ENCODE measurements around the gene TMEFF2.
"Not testable (repeated sequence)": the region's sequence is repeated elsewhere in the genome, so short reads cannot be mapped to it uniquely, and the experiment has no call there.

TMEFF2 gene

DNA sequence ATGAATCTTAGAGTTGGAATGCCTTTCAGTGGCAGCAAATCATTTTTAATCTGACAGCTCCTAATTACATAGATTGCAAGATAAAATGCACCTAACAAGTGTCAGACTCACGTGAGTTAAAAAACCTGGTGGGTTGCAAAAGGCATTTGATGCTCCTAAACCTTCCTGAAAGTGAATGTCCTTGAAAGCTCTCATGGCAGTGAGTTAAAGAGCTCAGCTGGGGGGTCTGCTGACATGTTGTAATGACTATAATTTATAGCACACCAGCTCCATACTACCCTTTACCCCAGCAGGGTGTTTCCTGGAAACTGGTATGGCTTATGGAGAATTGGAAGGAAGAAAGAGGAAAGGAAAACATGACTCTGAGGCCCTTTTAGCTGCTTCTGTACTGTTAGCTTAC, 256.0 kb downstream of the TMEFF2 start:
- no peak for DNase-seq (ENCODE audit: low read depth in 1 of 2, low spot score in 1 of 2)

DNA sequence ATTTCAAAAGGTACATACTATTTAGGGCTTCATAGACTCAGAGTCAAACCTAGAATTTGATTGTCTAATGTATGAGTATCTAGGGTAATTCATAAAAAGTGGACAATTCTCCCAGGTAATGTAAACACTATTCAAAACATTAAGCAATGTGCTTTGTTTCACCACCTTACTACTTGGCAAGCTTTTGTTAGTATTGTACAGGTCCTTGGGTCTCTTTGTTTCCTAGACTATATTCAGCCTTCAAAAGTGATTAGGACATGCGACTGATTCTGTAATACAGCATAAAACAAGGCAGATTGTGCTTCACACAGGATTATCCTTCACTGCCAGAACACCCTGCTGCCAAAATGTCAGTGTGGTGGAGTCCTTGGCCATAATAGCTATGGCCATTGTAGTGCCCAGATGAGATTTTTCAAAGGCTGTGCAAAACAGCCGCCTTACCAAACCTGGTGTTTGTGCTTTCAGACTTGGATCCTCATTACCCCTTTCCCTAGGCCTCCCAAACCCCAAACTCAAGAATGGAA, 257.8 kb downstream of the TMEFF2 start:
- DNase-seq (ENCODE audit: low read depth in 1 of 2, low spot score in 1 of 2), result no peak

DNA sequence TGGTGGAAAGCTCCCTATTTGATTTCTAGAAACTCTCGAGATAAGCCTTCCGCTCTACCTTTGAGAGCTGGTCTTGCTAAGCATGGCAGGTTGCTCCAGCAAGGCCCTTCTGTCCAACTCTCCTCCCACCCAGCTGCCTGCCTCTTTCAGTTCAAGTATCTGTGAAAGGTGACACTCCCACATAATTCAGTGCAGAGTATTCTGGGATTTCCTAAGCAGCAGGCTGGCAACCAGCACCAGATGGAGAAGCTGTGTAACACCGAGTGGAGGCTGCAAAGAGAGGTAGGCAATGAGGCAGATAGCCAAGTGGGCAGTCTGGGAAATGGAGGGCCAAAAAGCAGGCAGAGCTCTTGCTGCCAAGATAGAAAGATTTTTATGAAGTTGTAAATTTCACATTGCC, 259.5 kb downstream of the TMEFF2 start:
- DNase-seq (ENCODE audit: low read depth in 1 of 2, low spot score in 1 of 2), result no peak

DNA sequence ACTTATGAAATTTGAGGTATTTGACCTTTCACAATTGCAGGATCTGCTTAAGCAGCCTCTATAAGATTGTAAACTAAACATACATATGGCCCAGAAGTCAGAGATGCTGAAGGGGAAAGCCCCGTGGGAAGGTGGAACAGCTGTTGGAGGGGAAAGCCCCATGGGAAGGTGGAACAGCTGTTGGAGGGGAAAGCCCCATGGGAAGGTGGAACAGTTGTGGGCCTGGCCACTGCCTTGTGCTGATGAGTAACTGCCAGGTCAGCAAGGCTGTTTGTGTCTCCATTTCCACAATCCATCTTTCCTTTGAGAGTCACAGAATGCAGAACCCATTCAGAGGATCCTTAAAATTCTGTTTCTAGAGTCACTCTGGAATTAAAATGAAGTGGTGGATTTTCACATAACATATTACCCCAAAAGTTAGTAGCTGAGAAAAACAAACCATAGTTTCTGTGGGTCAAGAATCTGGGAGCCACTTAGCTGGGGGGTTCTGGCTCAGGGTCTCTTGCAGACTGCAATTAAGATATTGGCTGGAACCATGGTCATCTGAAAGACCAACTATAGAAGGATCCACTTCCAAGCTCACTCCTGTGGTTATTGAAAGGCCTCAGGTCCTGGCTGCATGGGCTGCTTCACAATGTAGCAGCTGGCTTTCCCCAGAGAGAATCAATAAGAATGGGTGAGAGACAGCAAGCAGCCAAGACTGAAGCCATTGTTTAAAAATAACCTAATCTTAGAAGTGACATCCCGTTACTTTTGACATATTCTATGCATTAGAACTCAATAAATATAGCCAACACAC, 261.2 kb downstream of the TMEFF2 start:
- DNase-seq (ENCODE audit: low read depth in 1 of 2, low spot score in 1 of 2), result no peak

DNA sequence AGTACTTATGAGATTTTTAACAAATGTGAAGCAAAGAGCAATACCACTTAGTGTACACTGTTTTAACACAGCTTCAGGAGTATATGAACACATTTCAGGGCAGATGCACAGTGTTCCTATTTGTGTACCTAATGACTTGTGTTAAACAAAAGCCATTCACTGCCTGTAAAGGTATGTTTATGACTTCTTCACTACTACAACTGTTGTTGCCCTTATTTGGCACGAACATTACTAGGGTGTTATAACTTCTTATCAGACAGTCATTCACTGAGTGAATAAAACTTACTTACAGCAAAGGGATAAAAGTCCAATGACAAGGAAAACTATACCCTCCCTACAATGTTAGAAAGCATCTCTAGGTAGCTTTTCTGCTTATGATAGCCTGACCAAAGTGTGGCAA, 262.4 kb downstream of the TMEFF2 start:
- DNase-seq (ENCODE audit: low read depth in 1 of 2, low spot score in 1 of 2), result no peak

DNA sequence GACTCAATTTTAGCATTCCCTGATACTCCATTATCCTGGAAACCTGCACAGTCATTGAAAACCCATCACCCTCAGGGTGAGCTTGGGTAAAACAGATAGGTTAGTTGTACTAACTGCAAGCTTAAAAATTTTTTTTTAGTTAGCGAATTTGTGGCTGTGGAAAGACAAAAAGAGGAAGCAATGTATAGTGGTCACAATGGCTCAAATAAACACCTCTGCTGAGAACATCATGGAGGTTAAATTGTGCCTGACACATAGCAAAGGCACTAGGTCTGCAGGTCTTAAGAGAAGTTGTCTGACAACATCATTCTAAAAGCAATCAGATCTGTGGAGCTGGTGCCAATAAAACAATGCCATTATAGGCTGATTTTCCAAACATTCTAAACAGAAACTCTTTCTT, 263.4 kb downstream of the TMEFF2 start:
- no peak for DNase-seq (ENCODE audit: low read depth in 1 of 2, low spot score in 1 of 2)

DNA sequence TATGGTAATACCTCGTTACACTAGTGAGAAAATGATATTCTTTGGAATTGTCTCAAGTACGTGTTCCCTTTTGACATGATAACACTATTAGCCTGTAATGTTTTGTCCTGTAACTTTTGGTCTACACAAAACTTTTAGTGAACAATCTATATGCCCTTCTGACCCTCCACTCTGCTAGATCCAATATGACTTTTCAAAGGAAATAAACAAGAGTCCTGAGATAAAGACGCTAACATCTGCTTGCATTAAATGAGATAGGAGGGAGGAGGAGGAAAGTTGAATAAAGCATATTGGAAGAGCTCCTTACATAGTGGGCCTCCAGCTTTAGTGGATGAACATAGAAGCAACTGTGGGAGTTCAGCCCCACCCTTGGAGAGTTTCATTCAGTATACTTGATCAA, 264.5 kb downstream of the TMEFF2 start:
- DNase-seq (ENCODE audit: low read depth in 1 of 2, low spot score in 1 of 2), result no peak

DNA sequence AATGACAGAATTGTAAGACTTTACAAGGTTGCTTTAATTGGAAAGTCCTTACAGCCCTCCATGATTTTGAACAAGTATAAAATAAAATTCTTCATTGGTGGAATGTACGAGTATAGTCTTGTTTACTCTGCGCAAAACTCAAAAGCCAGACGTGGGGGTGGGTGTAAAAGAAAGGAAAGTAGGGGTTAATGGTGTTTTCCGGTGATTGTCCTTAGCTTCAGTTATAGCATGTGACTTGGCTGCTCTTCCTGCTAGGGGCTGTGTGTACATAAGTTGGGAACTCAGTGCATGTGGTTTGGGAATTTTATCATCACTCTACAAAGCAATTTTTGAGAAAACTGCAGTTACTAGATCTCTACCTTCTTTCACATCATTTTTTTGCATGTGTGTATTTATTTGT, 265.4 kb downstream of the TMEFF2 start:
- DNase-seq (ENCODE audit: low read depth in 1 of 2, low spot score in 1 of 2), result no peak

DNA sequence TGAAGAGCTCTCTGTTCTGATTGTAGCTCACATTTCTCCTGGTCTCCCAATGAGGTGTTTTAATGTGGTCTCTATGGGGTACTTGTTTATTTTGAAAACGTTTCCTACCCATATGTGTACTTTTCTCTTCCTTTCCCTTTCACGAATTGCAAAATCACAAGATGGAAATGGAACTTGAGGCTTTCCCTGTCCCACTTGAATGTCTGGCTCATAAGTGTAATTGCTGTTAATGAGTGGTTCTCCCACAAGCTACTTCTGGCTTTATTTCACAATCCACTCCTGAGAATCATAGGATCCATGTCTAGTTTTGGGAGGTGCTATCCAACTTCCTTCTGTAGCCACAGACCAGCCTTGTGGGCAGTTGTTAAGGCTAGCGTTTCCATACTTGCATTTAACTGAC, 266.7 kb downstream of the TMEFF2 start:
- DNase-seq (ENCODE audit: low read depth in 1 of 2, low spot score in 1 of 2), result no peak

DNA sequence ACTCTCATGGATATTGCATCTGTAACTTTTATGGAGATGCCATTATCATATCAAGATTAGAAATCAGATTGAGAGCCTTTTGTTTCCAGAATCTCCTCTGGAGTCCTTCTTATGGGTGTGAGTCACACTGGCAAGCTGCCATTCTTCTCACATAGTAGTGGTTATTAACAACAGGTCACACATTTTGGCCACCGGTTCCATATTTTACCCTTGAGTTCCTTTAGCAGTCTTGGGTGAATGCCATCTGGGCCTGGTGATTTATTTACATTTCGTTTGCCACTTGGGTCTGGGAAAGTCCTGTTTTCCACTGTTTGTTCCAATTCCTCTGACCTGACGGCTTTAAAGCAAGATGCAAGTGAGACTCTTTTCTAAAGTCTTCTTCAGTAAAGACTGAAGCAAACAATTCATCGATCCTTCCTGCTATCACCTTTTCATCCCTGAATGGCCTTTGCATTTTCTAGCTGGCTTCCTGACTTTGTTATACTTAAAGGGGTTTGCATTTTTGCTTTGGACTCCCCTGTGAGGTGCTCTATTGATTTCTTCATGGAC, 267.3 kb downstream of the TMEFF2 start:
- no peak for DNase-seq (ENCODE audit: low read depth in 1 of 2, low spot score in 1 of 2)

DNA sequence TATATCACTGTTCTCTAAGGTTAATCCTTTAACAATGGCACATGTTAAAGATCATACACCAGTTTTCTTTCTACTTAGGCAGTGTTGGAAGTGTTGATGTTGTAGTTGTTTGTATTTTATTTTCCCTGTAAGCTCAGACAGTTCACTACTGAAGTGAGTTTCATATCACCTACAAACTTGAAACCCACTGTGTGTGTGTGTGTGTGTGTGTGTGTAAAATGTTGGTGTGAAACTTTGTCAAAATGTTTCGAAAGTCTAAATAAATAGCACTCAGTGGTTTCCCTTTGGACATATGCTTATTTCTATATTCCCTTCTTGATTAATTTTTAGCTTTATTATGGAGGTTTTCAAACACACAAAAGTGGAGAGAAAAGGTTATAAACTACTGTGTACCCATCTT, 268.1 kb downstream of the TMEFF2 start:
- DNase-seq (ENCODE audit: low read depth in 1 of 2, low spot score in 1 of 2), result no peak

DNA sequence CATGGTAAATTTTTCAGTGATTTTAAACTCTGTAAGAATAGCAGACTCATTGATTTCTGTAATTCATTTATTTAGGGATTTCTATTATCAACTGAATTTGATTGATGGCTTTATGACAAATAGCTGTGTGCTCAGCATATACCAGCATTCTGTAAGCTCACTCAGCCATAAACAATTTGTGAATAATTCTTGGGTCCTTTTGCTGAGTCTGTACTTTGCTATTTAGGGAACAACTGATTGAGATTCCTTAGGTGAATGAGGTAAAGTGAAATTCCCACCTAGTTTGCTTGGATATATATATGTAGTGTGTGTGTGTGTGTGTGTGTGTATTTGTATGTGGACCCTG, 271.1 kb downstream of the TMEFF2 start:
- no peak for DNase-seq (ENCODE audit: low read depth in 1 of 2, low spot score in 1 of 2)

DNA sequence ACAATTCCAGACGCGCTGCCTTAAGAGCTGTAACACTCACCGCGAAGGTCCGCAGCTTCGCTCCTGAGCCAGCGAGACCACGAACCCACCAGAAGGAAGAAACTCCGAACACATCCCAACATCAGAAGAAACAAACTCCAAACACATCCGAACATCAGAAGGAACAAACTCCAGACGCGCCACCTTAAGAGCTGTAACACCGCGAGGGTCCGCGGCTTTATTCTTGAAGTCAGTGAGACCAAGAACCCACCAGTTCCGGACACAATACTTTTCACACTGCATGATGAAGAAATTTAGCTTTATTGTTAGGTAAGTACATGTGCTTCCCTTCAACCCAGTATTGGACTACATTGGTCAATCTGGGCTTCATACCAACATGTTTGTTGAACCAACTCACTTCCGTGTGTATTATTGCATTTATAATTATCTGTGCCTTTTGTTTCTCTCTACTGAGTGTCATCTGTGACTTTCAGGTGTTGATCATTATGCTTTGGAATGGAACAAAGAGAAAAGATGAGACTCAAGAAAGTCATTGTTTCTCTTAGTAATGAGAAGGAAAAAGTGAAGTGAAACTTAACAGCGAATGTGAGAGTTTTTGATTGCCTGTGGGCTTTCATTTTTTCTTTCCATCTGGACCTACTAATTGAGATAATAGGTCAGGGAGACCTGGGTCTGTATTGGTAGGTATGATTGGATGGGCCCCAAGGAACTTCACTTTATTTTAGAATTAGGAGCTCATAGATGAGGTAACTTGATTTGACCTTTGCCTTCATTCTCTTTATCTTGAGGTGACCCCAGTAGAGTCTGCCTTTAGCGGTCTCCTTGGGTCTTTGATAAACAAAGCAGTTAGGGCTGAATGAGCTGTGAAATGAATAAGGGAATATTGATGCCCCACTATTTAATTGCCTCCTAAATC, 271.7 kb downstream of the TMEFF2 start:
- DNase-seq (ENCODE audit: low read depth in 1 of 2, low spot score in 1 of 2), result no peak

DNA sequence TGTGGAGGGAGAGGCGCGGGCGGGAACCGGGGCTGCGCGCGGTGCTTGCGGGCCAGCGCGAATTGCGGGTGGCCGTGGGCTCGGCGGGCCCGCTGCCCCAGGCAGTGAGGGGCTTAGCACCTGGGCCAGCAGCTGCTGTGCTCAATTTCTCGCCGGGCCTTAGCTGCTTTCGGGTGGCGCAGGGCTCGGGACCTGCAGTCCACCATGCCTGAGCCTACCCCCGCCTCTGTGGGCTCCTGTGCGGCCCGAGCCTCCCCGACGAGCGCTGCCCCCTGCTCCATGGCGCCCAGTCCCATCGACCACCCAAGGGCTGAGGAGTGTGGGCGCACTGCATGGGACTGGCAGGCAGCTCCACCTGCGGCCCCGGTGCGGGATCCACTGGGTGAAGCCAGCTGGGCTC, 273.1 kb downstream of the TMEFF2 start:
- DNase-seq (ENCODE audit: low read depth in 1 of 2, low spot score in 1 of 2), result not testable (repeated sequence)

DNA sequence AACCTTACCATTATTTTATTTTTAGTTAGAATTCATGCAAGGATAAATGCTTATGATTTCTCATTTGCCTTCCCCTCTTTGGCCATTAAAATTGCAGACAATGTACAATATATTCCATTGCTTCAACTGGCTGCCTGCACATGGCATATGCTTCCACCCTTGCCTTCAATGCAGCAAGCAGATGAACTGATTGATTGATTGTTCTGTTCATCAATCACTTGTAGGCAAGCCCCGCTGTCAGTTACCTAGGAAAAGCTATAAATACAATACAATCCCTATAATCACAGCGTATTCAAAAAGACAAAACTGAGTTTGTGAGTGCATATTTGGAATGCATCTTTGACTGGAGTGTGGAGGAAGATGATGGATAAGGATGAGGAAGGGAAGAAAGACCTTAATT, 274.2 kb downstream of the TMEFF2 start:
- no peak for DNase-seq (ENCODE audit: low read depth in 1 of 2, low spot score in 1 of 2)

DNA sequence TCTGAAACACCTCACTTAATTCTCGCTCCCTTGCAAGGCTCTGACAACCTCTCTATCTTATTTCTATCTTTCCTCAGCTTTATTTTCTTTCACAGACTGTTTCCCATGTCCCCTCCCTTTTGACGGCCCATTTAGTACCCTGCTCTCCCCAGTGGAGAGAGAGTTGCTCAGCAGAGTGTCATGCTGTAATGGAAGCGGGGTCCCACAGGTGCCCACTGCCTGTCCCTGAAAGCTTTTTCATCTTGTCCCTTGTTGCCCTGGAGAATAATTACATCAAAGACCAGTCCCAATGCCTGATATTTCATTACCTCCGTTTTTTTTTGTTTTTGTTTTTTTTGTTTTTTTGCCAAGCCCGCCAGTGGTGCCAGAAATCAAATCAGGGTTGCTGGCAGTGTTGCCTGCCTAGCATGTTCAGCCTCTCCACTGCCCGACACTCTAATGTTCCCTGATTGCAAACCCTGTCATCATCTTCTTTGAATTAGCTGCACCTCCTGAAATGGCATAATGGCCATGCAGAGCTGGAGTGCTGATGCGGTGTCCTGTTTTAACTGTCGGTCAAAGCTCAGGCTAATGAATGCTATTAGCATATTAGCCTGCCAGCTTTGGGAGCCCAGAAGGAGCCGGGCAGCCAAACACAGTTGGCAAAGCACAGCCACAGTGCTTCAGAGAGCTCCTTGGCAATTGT, 276.6 kb downstream of the TMEFF2 start:
- DNase-seq (ENCODE audit: low read depth in 1 of 2, low spot score in 1 of 2), result no peak

DNA sequence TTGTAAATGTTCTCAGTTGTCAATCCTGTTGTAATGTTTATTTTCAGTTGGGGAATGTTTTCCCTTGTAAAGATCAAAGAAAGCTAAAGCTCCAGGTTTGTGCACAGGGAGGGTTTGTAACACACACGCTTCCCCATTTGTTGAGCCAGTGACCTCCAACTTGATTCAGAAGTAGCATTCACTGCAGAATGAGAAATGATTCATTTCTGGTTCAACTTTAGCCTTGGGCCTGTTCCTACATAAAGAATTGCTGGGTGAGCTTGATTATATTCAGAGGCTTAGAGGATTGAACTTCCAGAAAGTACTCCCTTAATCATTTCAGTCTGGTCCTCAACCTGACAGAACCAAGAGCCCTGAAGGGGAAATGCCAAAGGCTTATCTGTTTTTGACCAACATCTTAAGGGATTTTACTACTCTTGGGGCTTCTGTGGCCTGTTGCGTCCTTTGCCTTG, 277.3 kb downstream of the TMEFF2 start:
- DNase-seq (ENCODE audit: low read depth in 1 of 2, low spot score in 1 of 2), result no peak

DNA sequence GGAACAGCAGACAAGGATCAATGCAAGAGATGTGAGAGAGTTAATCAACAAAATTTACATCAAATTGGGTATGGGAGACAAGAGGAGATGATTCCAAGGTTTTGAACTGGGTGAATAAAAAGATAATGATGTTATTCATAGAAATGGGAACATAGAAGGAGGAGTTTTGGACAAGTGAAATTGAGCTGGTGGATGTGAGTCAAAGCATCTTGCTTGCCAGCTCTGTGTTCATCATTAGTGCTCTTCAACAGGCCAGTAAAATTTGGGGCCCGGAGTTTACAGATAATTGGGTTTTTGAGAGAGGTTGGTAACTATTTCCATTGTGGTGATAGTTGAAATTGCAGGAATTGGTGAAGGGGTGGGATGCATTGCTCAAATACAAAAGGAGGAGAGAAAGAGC, 277.9 kb downstream of the TMEFF2 start:
- DNase-seq (ENCODE audit: low read depth in 1 of 2, low spot score in 1 of 2), result no peak

DNA sequence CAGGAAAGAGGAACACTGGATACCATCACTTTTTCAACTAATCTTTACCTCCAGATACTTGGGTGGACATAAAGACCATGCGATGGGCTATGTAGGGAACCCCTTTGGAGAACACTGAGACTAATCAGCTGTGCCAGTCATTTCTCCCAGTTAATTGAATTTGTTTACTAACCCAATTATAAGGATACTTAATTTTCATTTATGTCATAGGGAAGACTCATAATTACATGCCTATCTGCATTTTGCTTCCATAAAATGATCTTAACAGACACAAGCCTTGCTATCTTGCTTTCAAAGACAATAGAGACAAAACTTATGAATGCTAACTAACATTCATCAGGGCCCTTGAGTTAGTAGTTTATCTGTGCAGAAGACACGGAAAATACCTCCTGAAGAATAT, 279.0 kb downstream of the TMEFF2 start:
- no peak for DNase-seq (ENCODE audit: low read depth in 1 of 2, low spot score in 1 of 2)

DNA sequence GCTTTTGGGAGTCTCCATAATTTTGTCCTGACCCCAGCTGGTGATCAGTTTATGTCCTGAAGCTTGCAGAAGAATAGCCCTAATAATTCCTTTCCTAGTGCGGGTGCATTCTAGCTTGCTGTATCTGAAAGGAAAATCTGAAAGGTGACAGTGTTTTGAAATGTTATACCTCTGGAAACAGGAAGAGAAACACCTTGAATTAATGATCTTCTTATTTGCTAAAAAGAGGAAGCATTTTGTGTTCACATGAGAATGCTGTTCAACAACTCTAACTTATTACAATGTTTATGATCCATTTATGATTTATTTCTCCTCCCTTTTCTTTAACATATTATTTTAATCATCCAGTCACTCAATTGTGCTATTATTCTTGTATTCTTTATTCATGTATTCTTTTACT, 280.9 kb downstream of the TMEFF2 start:
- DNase-seq (ENCODE audit: low read depth in 1 of 2, low spot score in 1 of 2), result no peak

DNA sequence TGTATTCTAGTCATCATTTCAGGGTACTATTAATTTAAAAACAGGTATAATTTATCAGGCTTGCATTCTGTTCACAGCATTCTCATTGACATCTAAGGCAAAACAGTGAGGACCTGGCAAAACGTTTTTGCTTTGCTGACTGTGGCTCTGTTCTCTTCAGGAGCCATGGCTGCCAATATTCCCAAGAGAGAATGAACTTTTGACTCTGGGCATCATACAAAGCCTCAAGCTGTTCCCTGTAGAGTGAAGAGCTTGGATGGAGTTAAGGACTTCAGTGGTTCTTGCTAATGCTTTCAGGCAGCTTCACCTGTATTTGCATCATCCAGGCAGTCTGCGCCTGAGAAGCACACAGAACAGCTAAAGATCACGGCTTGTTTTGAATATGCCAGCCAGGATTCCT, 282.0 kb downstream of the TMEFF2 start:
- no peak for DNase-seq (ENCODE audit: low read depth in 1 of 2, low spot score in 1 of 2)
